ENCODE results near the gene HOXD4. TPM values are rescaled to one million over a fixed set of nuclear protein-coding genes. Genes with fewer than 3 reads are reported as not detected.
A peak's percentile ranks its signal among the peaks of the same experiment; 100 is the strongest.

Gene HOXD4
- total RNA-seq, 1 donor, result 1.1 TPM

GRCh38 chr2:176137906-176138305 is 13.4 kb upstream of the HOXD4 start:
- TF ChIP-seq, protein P1, sequence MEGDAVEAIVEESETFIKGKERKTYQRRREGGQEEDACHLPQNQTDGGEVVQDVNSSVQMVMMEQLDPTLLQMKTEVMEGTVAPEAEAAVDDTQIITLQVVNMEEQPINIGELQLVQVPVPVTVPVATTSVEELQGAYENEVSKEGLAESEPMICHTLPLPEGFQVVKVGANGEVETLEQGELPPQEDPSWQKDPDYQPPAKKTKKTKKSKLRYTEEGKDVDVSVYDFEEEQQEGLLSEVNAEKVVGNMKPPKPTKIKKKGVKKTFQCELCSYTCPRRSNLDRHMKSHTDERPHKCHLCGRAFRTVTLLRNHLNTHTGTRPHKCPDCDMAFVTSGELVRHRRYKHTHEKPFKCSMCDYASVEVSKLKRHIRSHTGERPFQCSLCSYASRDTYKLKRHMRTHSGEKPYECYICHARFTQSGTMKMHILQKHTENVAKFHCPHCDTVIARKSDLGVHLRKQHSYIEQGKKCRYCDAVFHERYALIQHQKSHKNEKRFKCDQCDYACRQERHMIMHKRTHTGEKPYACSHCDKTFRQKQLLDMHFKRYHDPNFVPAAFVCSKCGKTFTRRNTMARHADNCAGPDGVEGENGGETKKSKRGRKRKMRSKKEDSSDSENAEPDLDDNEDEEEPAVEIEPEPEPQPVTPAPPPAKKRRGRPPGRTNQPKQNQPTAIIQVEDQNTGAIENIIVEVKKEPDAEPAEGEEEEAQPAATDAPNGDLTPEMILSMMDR (IDR thresholded peaks at IDR 0.05; ENCODE audit: insufficient read depth, low read length), result no peak
- no peak overlapping the region for H3K4me3 ChIP-seq (ENCODE audit: low read depth, low read length)
- no peak for DNase-seq (ENCODE audit: low read depth)

DNA sequence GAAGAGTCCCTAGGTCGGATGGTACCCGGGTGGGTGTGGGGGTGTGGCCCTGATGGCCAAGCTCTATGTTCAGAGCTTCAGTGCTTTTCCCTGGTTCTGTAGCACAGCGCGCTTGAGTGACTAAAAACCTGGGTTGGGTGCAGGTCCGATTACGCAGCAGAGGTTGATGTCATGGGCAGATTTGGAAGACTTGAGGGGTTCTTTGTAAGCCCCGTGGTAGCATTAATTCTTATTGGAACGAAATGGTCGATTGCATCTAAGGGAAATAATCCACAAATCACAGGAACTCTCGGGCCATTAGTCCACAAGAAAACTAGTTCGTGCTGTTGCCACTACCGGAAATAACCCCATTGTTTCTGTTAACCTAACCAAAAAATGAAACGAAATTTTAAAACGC is 12.8 kb upstream of the HOXD4 start:
- no peak overlapping the region for H3K4me3 ChIP-seq (ENCODE audit: low read depth, low read length)
- no peak for DNase-seq (ENCODE audit: low read depth)
- TF ChIP-seq, protein P1 (IDR thresholded peaks at IDR 0.05; ENCODE audit: insufficient read depth, low read length), result no peak

DNA sequence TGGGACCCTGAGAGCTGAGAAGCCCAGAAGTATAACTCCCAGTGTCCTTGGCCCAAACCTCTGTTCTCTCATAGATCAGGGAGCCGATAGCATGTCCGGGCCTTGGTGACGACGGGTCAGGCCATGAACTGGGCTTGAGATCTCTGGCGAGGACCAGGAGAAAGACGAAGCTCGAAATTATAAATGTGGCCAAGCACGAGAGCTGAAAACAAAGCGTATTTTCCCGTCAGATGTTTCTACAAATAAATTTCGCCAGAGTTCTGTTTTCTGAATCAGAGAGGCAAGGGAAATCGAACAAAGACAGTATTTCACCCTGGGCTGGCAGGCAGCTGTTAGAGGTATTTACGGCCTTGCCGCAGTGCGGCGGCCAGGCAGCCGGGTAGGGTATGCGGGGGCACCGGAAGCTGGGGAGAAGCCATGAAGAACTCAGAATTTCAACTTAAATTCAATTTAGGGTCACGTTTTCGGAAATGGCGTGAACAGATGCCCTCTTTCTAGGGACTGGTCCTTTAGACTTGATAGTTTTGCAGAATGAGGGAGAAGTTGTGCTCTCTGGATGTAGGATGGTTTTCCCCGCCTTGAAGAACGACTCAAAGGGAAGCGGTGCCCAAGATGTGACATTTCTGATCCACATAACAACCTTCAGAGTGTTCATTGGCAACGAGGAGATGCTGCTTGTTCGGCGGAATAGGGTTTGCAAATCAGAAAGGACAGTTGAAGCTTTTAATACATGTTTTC is 12.3 kb upstream of the HOXD4 start:
- H3K4me3 ChIP-seq (ENCODE audit: low read depth, low read length), result no peak overlapping the region
- TF ChIP-seq, protein P1 (IDR thresholded peaks at IDR 0.05; ENCODE audit: insufficient read depth, low read length), result no peak
- no peak for DNase-seq (ENCODE audit: low read depth)

- DNase-seq (ENCODE audit: low read depth), result no peak
- TF ChIP-seq, protein P1 (IDR thresholded peaks at IDR 0.05; ENCODE audit: insufficient read depth, low read length), result no peak
These were observed 11.5 kb upstream of the HOXD4 start for GRCh38 chr2:176139661-176140512.

GRCh38 chr2:176140513-176141317 is 10.6 kb upstream of the HOXD4 start:
- H3K4me3 ChIP-seq (ENCODE audit: low read depth, low read length), result peak overlapping the region; percentile 67
- peak; percentile 47 for DNase-seq (ENCODE audit: low read depth)
- TF ChIP-seq, protein P1 (IDR thresholded peaks at IDR 0.05; ENCODE audit: insufficient read depth, low read length), result peak; percentile 81

More at GRCh38 chr2:176139661-176140512, 11.5 kb upstream of the HOXD4 start:
- peak overlapping the region; percentile 33 for H3K4me3 ChIP-seq (ENCODE audit: low read depth, low read length)

DNA sequence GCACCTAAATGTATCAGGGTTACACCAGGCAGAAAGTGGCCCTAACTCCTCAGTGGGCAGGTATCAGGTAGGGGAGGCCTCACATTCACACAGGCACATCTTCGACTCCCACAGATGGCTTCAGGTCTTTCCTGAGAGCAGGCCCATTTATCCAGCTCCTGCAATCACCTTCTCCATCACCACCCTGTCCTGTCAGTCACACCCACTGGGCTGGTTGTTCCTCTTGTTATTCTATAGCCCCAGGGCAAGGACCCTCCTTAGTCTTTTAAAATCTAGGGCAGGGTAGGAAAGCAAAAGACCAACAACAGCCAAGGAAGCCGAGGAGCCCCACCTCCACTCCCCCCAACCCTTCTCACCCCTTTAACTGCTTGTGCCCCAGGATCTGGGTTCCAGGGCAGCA is 9.1 kb upstream of the HOXD4 start:
- TF ChIP-seq, protein P1 (IDR thresholded peaks at IDR 0.05; ENCODE audit: insufficient read depth, low read length), result no peak
- no peak overlapping the region for H3K4me3 ChIP-seq (ENCODE audit: low read depth, low read length)
- no peak for DNase-seq (ENCODE audit: low read depth)
